Panc1 (cell line): ENCODE results near the gene GPR158. TPM values are rescaled to one million over a fixed set of nuclear protein-coding genes. Genes with fewer than 3 reads are reported as not detected.

Experiments
- ATAC-seq: fragments of 200-7000 bp; cut with Tn5 transposase; 2 replicates; pipeline ENCODE4 v1.9.1; 2020; ENCODE audit warnings: mild to moderate bottlenecking, moderate library complexity
- BruUV-seq: library from RNA; stranded (reverse); fragments of 400-500 nt; replicated peaks from 2 replicates; lab custom pipeline; 2021; lab: Mats Ljungman, UMichigan
- CTCF ChIA-PET: fragments of 300-600 bp; sonication (Branson Sonifier 250); formaldehyde crosslinking; loops from one replicate; lab custom pipeline; 2022; ENCODE audit warnings: antibody characterized with exemption; lab: Charles Lee
- POLR2A ChIA-PET: fragments of 300-600 bp; sonication (Branson Sonifier 250); formaldehyde crosslinking; loops from one replicate; lab custom pipeline; 2022; ENCODE audit warnings: antibody characterized with exemption; lab: Charles Lee
- DNase-seq: peaks from one replicate; pipeline ENCODE4 v3.0.0-alpha.2; 2010; ENCODE audit warnings: low read depth, low spot score
- H3K27ac ChIP-seq: 2 replicates; pipeline ENCODE4 v1.5.1; 2011; ENCODE audit warnings: mild to moderate bottlenecking, low read length, inconsistent platforms
- H3K27me3 ChIP-seq: fragments of 200-500 bp; sonication (Bioruptor generic); 2 replicates; pipeline ENCODE4 v1.6.0; 2014; ENCODE audit warnings: low read length, inconsistent platforms; ENCODE audit not compliant: control insufficient read depth, insufficient read depth
- H3K36me3 ChIP-seq: fragments of 200-500 bp; sonication (Bioruptor generic); 2 replicates; pipeline ENCODE4 v1.5.1; 2014; ENCODE audit warnings: inconsistent platforms, mild to moderate bottlenecking, low read length, moderate library complexity; ENCODE audit not compliant: control insufficient read depth, insufficient read depth
- H3K4me1 ChIP-seq: 2 replicates; pipeline ENCODE4 v1.5.1; 2011; ENCODE audit warnings: inconsistent platforms, mild to moderate bottlenecking, low read length, moderate library complexity; ENCODE audit not compliant: control insufficient read depth, insufficient read depth
- H3K4me3 ChIP-seq, 2 experiments: 2 replicates each; pipeline ENCODE4 v1.5.1; 2011 to 2012; ENCODE audit warnings: low read depth in 2 of 2, low read length in 2 of 2, mild to moderate bottlenecking in 2 of 2, inconsistent platforms in 1 of 2, moderate library complexity in 1 of 2
- H3K9me3 ChIP-seq: fragments of 200-500 bp; sonication (Bioruptor generic); 2 replicates; pipeline ENCODE4 v1.5.1; 2014; ENCODE audit warnings: low read depth, mild to moderate bottlenecking, inconsistent platforms, low read length, moderate library complexity; ENCODE audit not compliant: control insufficient read depth, insufficient read depth
- POLR2AphosphoS5 ChIP-seq: IDR thresholded peaks from 2 replicates; pipeline ENCODE4 v1.6.1; 2012; ENCODE audit warnings: mild to moderate bottlenecking, low read depth, low read length, moderate library complexity
- REST ChIP-seq, 2 experiments: IDR thresholded peaks; 2 replicates each; pipeline ENCODE4 v1.6.1; 2011 to 2012; ENCODE audit warnings: low read depth in 2 of 2, control low read depth in 1 of 2, low read length in 1 of 2, mild to moderate bottlenecking in 1 of 2, moderate library complexity in 1 of 2; ENCODE audit not compliant: insufficient read depth in 1 of 2
- SIN3A ChIP-seq: IDR thresholded peaks from 2 replicates; pipeline ENCODE4 v1.6.1; 2012; ENCODE audit warnings: low read depth, mild to moderate bottlenecking, low read length, moderate library complexity, borderline replicate concordance; ENCODE audit not compliant: insufficient read depth
- TCF7L2 ChIP-seq: IDR thresholded peaks from 2 replicates; pipeline ENCODE4 v1.6.1; 2011; ENCODE audit warnings: mild to moderate bottlenecking, low read depth, low read length, inconsistent platforms
- in situ Hi-C: cut with HindIII; loops from 2 replicates; pipeline ENCODE4 v1.10.0; 2016; ENCODE audit warnings: low sequenced_read_pairs, low pct_unique_long_range_greater_than_20kb
- intact Hi-C: fragments of 100-400 bp; cut with micrococcal nuclease; formaldehyde crosslinking; loops from one replicate; pipeline ENCODE4 v1.10.0; 2022; ENCODE audit not compliant: unreplicated experiment
- total RNA-seq: library from RNA; stranded (reverse); gene quantifications from one replicate; pipeline ENCODE4 v1.2.1, GENCODE V29; 2021; ENCODE audit not compliant: unreplicated experiment
- TF ChIP-seq, protein P1 (sequence below): fragments of 450-650 bp; IDR thresholded peaks from 2 replicates; pipeline ENCODE4 v1.5.1; 2017; ENCODE audit warnings: mild to moderate bottlenecking

Gene GPR158
- total RNA-seq, 1 experiment from 2014 or later = 0.64 TPM

GRCh38 chr10:25245165-25245564 lies 70.4 kb downstream of the GPR158 start:
- Histone ChIP-seq H3K27me3 (no peaks in the 10 kb centered on the region), H3K36me3 (no peaks in the 10 kb centered on the region), H3K4me3 (no peak overlapping the region), H3K9me3 (no peaks in the 10 kb centered on the region), H3K4me1 (no peaks in the 10 kb centered on the region), H3K27ac (no peak overlapping the region)
- ChIA-PET CTCF (no interaction called here), POLR2A (no interaction called here)
- no TSS peak for BruUV-seq
- TF ChIP-seq, protein P1, sequence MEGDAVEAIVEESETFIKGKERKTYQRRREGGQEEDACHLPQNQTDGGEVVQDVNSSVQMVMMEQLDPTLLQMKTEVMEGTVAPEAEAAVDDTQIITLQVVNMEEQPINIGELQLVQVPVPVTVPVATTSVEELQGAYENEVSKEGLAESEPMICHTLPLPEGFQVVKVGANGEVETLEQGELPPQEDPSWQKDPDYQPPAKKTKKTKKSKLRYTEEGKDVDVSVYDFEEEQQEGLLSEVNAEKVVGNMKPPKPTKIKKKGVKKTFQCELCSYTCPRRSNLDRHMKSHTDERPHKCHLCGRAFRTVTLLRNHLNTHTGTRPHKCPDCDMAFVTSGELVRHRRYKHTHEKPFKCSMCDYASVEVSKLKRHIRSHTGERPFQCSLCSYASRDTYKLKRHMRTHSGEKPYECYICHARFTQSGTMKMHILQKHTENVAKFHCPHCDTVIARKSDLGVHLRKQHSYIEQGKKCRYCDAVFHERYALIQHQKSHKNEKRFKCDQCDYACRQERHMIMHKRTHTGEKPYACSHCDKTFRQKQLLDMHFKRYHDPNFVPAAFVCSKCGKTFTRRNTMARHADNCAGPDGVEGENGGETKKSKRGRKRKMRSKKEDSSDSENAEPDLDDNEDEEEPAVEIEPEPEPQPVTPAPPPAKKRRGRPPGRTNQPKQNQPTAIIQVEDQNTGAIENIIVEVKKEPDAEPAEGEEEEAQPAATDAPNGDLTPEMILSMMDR = no peak
- TF ChIP-seq TCF7L2 (no peak), SIN3A (no peak), REST (IDR thresholded peaks at IDR 0.05; ENCODE audit: insufficient read depth in 1 of 2, low read depth in 2 of 2, low read length in 1 of 2) (no peak), POLR2AphosphoS5 (no peak)
- ATAC-seq (no peak), DNase-seq (no peak)
- in situ Hi-C loops = no loop called here
- intact Hi-C loops = no loop called here

DNA sequence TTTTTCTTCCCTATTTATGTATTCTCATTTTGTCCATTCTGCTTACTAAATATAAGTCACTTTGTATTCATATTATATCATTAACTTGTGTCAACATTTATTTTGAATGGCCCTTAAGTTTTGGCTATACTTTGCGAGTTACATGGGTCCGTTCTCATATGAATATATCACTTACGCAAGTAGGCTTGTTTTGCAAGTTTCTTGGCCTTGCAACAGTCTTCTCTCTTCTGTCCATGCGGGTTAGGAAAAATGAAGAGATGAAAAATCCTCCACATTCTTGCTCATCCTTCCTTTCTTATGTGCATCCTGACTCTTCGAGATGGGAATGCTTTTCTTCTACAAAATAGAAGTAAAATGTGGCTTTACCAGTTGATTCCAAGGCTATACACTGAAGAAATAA lies 82.8 kb downstream of the GPR158 start:
- BruUV-seq = no TSS peak
- Histone ChIP-seq H3K27me3 (no peaks in the 10 kb centered on the region), H3K36me3 (no peaks in the 10 kb centered on the region), H3K4me1 (no peaks in the 10 kb centered on the region), H3K4me3 (no peak overlapping the region), H3K9me3 (no peaks in the 10 kb centered on the region), H3K27ac (no peak overlapping the region)
- CTCF ChIA-PET = no interaction called here
- DNase-seq (no peak), ATAC-seq (no peak)
- no peak for TF ChIP-seq REST (IDR thresholded peaks at IDR 0.05; ENCODE audit: insufficient read depth in 1 of 2, low read depth in 2 of 2, low read length in 1 of 2)
- no peak for TF ChIP-seq SIN3A
- TF ChIP-seq, protein P1 = no peak
- no peak for TF ChIP-seq POLR2AphosphoS5
- no peak for TF ChIP-seq TCF7L2
- POLR2A ChIA-PET = no interaction called here
- in situ Hi-C loops (no loop called here), intact Hi-C loops (no loop called here)
